ENCODE results near the gene TFPI. TPM values are rescaled to one million over a fixed set of nuclear protein-coding genes. Genes with fewer than 3 reads are reported as not detected.
"Not testable (repeated sequence)": the region's sequence is repeated elsewhere in the genome, so short reads cannot be mapped to it uniquely, and the experiment has no call there.

Gene TFPI
- total and polyA plus RNA-seq, 2 donors (not counting 3 experiments of a cell fraction or from before 2014, with no cell fraction given): 177 to 286 TPM

DNA sequence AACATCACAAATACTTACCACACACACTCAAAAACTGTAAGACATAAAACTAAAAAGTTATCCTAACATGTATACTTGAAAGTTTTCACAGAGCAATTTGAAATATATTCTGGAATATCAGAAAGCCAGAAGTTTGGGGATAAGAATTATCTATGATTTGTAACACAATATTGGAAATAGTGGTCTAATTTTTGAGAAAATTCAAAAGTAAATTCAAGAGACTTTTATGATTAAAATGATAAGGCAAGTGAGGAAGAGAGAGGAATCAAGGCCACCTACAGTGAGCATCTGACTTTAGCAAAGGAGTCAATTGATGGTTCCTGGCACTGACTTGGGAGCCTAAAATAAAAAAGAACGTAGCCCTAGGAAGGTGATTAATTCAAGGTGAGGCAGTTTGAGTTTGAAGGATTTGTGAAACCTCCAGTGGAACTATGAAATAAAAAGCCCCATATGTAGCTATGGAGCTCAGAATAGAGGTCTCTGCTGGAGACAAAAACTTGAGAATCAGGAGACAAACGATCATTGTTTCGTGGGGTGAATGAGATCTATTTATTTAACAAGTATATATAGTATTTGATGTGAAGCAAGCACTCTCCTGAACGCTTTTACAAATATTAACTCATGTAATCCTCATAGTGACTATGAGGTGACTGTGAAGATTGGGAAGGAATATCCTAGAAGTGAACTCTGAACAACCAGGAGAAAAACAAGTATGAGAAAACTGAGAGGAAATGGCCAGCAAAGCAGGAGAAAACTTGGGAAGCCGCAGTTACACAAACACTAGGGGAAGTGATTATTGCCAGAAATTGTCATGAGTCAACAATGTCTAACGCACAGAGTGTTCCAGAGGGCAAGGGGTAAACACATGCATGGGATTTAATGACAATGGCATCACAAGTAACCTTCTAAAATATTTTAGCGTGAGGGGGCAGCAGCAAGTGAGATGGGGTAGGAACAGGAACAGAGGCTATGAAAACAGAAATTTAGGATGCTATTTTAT is 12.8 kb downstream of the TFPI start:
- Histone ChIP-seq H3K79me2 (ENCODE audit: control insufficient read depth, insufficient read depth, low read length) (peaks cover 64% of the 10 kb centered on the region), H3K9me3 (replicated peaks; ENCODE audit: control insufficient read depth, insufficient read depth, low read length) (no peaks in the 10 kb centered on the region), H4K20me1 (replicated peaks; ENCODE audit: control insufficient read depth, extremely low read depth, insufficient read depth, low read length) (no peaks in the 10 kb centered on the region), H3K4me1 (ENCODE audit: control insufficient read depth, extremely low read depth, insufficient read depth, low read length) (peaks cover 55% of the 10 kb centered on the region), H3K9ac (replicated peaks; ENCODE audit: extremely low read depth, insufficient read depth, low read length) (peak overlapping the region; percentile 77), H3K9me1 (replicated peaks; ENCODE audit: control insufficient read depth, extremely low read depth, insufficient read depth, low read length) (no peaks in the 10 kb centered on the region), H3K4me2 (ENCODE audit: insufficient read depth, low read length) (peak overlapping the region; percentile 72), H3K27ac (ENCODE audit: insufficient read depth, low read depth, low read length) (peak overlapping the region; percentile 94), H3K27me3 (ENCODE audit: control insufficient read depth in 2 of 2, insufficient read depth in 2 of 2, low read length in 2 of 2) (no peaks in the 10 kb centered on the region), H3K36me3 (ENCODE audit: control insufficient read depth in 2 of 2, extremely low read depth in 1 of 2, insufficient read depth in 2 of 2, low read length in 2 of 2) (peaks cover 5 to 8% of the 10 kb centered on the region in 2 experiments), H3K4me3 (replicated peaks in 1 of 3; ENCODE audit: insufficient read depth in 1 of 3, low read depth in 1 of 3, low read length in 3 of 3) (peak overlapping the region in 1 of 3 experiments; percentile 11), H2AFZ (ENCODE audit: low read depth, low read length) (no peak overlapping the region)
- ChIA-PET CTCF (interaction anchor here (0.6 to 1.7 kb wide), 7 partner anchors 13 to 302 kb away, joined by 3 to 5 read pairs (median 3); partner anchors contain the start of gene TFPI), POLR2A (interaction anchor here (0.9 kb wide), 1 partner anchor 8 kb away, joined by 3 read pairs; no protein-coding TSS in a partner anchor)
- peak; percentile 78 for FAIRE-seq
- DNase-seq (ENCODE audit: low read depth, low spot score): peak; percentile 96
- peak; percentile 87 for TF ChIP-seq JUN (IDR thresholded peaks at IDR 0.05; ENCODE audit: borderline replicate concordance, insufficient read depth, insufficient read length, low read depth)
- TF ChIP-seq POLR2A (IDR thresholded peaks at IDR 0.05; ENCODE audit: low read depth, low read length): peak; percentile 81
- TF ChIP-seq, protein P1, sequence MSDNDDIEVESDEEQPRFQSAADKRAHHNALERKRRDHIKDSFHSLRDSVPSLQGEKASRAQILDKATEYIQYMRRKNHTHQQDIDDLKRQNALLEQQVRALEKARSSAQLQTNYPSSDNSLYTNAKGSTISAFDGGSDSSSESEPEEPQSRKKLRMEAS (IDR thresholded peaks at IDR 0.05; ENCODE audit: insufficient read depth, insufficient read length): no peak
- TF ChIP-seq MYC (IDR thresholded peaks at IDR 0.05; ENCODE audit: low read depth, low read length): peak; percentile 78
- no peak for TF ChIP-seq EZH2 (IDR thresholded peaks at IDR 0.05; ENCODE audit: borderline replicate concordance, low read depth, low read length, severe bottlenecking)
- TF ChIP-seq, protein P2, sequence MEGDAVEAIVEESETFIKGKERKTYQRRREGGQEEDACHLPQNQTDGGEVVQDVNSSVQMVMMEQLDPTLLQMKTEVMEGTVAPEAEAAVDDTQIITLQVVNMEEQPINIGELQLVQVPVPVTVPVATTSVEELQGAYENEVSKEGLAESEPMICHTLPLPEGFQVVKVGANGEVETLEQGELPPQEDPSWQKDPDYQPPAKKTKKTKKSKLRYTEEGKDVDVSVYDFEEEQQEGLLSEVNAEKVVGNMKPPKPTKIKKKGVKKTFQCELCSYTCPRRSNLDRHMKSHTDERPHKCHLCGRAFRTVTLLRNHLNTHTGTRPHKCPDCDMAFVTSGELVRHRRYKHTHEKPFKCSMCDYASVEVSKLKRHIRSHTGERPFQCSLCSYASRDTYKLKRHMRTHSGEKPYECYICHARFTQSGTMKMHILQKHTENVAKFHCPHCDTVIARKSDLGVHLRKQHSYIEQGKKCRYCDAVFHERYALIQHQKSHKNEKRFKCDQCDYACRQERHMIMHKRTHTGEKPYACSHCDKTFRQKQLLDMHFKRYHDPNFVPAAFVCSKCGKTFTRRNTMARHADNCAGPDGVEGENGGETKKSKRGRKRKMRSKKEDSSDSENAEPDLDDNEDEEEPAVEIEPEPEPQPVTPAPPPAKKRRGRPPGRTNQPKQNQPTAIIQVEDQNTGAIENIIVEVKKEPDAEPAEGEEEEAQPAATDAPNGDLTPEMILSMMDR (IDR thresholded peaks at IDR 0.05; ENCODE audit: extremely low read depth in 1 of 2, insufficient read depth in 1 of 2, low read depth in 1 of 2, low read length in 2 of 2): no peak
- peak; percentile 98 for TF ChIP-seq POLR2AphosphoS5 (IDR thresholded peaks at IDR 0.05; ENCODE audit: insufficient read depth, low read depth, low read length)
- peak; percentile 69 for TF ChIP-seq GATA2 (IDR thresholded peaks at IDR 0.05; ENCODE audit: insufficient read depth, insufficient read length, low read depth, low read length)
- TF ChIP-seq FOS (IDR thresholded peaks at IDR 0.05; ENCODE audit: borderline replicate concordance, insufficient read depth, low read length): peak; percentile 95
- intact Hi-C loops (cut with micrococcal nuclease): loop anchor here (1.0 to 2.0 kb wide), 5 partner anchors 11 to 40 kb away; no protein-coding TSS in a partner anchor
- TSS peak; percentile 39 for BruUV-seq (replicated peaks)
- dilution Hi-C loops (cut with MboI; ENCODE audit: extremely low pct_ligation_motif_present, low sequenced_read_pairs): no loop called here

DNA sequence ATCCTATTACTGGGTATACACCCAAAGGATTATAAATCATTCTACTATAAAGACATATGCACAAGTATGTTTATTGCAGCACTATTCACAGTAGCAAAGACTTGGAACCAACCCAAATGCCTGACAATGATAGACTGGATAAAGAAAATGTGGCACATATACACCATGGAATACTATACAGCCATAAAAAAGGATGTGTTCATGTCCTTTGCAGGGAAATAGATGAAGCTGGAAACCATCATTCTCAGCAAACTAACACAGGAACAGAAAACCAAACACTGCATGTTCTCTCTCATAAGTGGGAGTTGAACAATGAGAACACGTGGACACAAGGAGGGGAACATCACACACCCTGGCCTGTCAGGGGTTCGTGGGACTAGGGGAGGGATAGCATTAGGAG is 16.0 kb downstream of the TFPI start:
- DNase-seq (ENCODE audit: low read depth, low spot score); H3K9me3 ChIP-seq (replicated peaks; ENCODE audit: control insufficient read depth, insufficient read depth, low read length); intact Hi-C loops (cut with micrococcal nuclease); H3K27ac ChIP-seq (ENCODE audit: insufficient read depth, low read depth, low read length); H3K4me2 ChIP-seq (ENCODE audit: insufficient read depth, low read length); H3K4me3 ChIP-seq (replicated peaks in 1 of 3; ENCODE audit: insufficient read depth in 1 of 3, low read depth in 1 of 3, low read length in 3 of 3); H2AFZ ChIP-seq (ENCODE audit: low read depth, low read length); H3K9ac ChIP-seq (replicated peaks; ENCODE audit: extremely low read depth, insufficient read depth, low read length); H3K9me1 ChIP-seq (replicated peaks; ENCODE audit: control insufficient read depth, extremely low read depth, insufficient read depth, low read length); FAIRE-seq; H3K36me3 ChIP-seq (ENCODE audit: control insufficient read depth in 2 of 2, extremely low read depth in 1 of 2, insufficient read depth in 2 of 2, low read length in 2 of 2); POLR2A ChIA-PET; dilution Hi-C loops (cut with MboI; ENCODE audit: extremely low pct_ligation_motif_present, low sequenced_read_pairs); H3K27me3 ChIP-seq (ENCODE audit: control insufficient read depth in 2 of 2, insufficient read depth in 2 of 2, low read length in 2 of 2); CTCF ChIA-PET; BruUV-seq (replicated peaks); H4K20me1 ChIP-seq (replicated peaks; ENCODE audit: control insufficient read depth, extremely low read depth, insufficient read depth, low read length): not testable (repeated sequence)
- H3K4me1 ChIP-seq (ENCODE audit: control insufficient read depth, extremely low read depth, insufficient read depth, low read length): peaks cover 24% of the 10 kb centered on the region
- H3K79me2 ChIP-seq (ENCODE audit: control insufficient read depth, insufficient read depth, low read length): peaks cover 85% of the 10 kb centered on the region
